ENCODE results near the gene MRPL9. TPM values are rescaled to one million over a fixed set of nuclear protein-coding genes. Genes with fewer than 3 reads are reported as not detected.

Gene MRPL9
- total RNA-seq, 2 experiments from 2014 or later: 139 to 184 TPM

- no peak within 1 kb of the TSS for H3K27ac Mint-ChIP-seq
- ChIA-PET CTCF (interaction anchor here (0.6 to 1.0 kb wide), 4 partner anchors 18 to 192 kb away, joined by 3 to 5 read pairs (median 3); no protein-coding TSS in a partner anchor), POLR2A (interaction anchor here (0.6 kb wide), 1 partner anchor 12 kb away, joined by 3 read pairs; no protein-coding TSS in a partner anchor)
- DNase-seq: peak; percentile 17
- intact Hi-C loops (cut with DNase I, micrococcal nuclease): no loop called here
- H3K27me3 Mint-ChIP-seq: peaks cover 50% of the 10 kb centered on the region
- H3K4me3 Mint-ChIP-seq: no peak within 1 kb of the TSS
- H3K4me1 Mint-ChIP-seq: peaks cover 21% of the 10 kb centered on the region
- H3K36me3 Mint-ChIP-seq (ENCODE audit: low read depth): no peaks in the 10 kb centered on the region
- ATAC-seq: no peak
- H3K9me3 Mint-ChIP-seq (ENCODE audit: low read depth): no peaks in the 10 kb centered on the region
Measured at GRCh38 chr1:151716771-151717631, 46.3 kb downstream of the MRPL9 start, which contains the start of gene CELF3. CELF3 (minus strand) TSS chr1:151716803; CDS start chr1:151716020, 783 bp downstream.

- intact Hi-C loops (cut with DNase I, micrococcal nuclease): no loop called here
- Mint-ChIP-seq H3K36me3 (ENCODE audit: low read depth) (no peaks in the 10 kb centered on the region), H3K27me3 (peaks cover 50% of the 10 kb centered on the region), H3K4me1 (peaks cover 15% of the 10 kb centered on the region), H3K9me3 (ENCODE audit: low read depth) (no peaks in the 10 kb centered on the region), H3K27ac (no peak overlapping the region), H3K4me3 (no peak overlapping the region)
- no peak for ATAC-seq
- CTCF ChIA-PET: interaction anchor here (0.9 to 1.0 kb wide), 2 partner anchors 36 to 123 kb away, joined by 3 to 5 read pairs; no protein-coding TSS in a partner anchor
- DNase-seq: no peak
- POLR2A ChIA-PET: no interaction called here
Measured at GRCh38 chr1:151716405-151716762, 46.9 kb downstream of the MRPL9 start.

- H3K27me3 Mint-ChIP-seq: peaks cover 50% of the 10 kb centered on the region
- ChIA-PET CTCF (interaction anchor here (0.6 to 0.9 kb wide), 2 partner anchors 19 to 36 kb away, joined by 3 read pairs; no protein-coding TSS in a partner anchor), POLR2A (no interaction called here)
- H3K4me1 Mint-ChIP-seq: peaks cover 12% of the 10 kb centered on the region
- H3K9me3 Mint-ChIP-seq (ENCODE audit: low read depth): no peaks in the 10 kb centered on the region
- H3K36me3 Mint-ChIP-seq (ENCODE audit: low read depth): no peaks in the 10 kb centered on the region
- no peak for ATAC-seq
- DNase-seq: peak; percentile 25
- intact Hi-C loops (cut with DNase I, micrococcal nuclease): no loop called here
- H3K27ac Mint-ChIP-seq: no peak overlapping the region
- H3K4me3 Mint-ChIP-seq: no peak overlapping the region
Measured at GRCh38 chr1:151715726-151716404, 47.4 kb downstream of the MRPL9 start.

DNA sequence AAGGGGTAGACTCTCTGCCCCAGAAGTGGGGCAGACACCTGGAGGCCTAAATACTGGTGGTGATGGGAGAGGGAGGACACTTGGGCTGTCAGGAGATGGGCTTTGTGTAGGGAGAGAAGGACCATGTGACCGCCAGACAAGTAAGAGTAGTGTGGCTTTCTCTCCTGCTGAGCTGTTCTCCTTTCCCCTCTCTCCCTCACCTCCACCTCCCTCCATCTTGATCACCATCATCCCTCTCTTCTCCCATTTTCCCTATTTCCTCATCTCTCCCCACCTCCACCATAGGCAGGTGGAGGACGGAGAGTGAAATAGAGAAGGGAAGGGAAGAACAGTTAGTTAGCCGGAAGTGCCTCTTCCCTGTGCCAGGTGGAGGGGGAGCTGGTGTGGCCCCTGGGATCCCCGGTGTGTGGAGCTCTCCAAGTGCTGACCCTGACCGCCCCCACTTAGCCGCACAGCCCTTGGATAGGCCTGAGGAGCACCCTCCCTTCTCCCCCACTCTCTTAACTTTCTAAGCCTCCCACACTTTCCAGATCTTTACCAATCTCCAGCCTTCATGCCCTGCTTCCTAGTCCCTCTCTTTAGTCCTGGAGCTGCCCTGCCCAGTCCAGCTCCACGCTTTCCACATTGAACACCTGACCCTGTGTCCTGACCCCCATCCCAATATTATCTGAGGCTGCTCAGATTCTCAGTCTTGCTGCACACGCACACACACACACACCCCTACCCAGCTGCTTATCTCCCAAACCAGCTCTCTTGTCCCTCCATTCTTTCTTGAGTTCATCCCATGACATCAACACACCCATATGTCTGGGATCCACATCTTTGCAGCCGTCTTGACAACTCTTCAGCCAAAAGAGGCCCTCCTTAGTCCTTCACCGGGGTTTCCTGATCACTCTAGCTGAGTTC is 48.2 kb downstream of the MRPL9 start:
- no peak overlapping the region for H3K27ac Mint-ChIP-seq
- peaks cover 42% of the 10 kb centered on the region for H3K27me3 Mint-ChIP-seq
- POLR2A ChIA-PET: no interaction called here
- H3K36me3 Mint-ChIP-seq (ENCODE audit: low read depth): no peaks in the 10 kb centered on the region
- H3K4me3 Mint-ChIP-seq: no peak overlapping the region
- CTCF ChIA-PET: interaction anchor here (0.6 to 0.9 kb wide), 4 partner anchors 20 to 121 kb away, joined by 3 to 4 read pairs (median 4); no protein-coding TSS in a partner anchor
- DNase-seq (no peak), ATAC-seq (no peak)
- H3K9me3 Mint-ChIP-seq (ENCODE audit: low read depth): no peaks in the 10 kb centered on the region
- intact Hi-C loops (cut with DNase I, micrococcal nuclease): no loop called here
- peaks cover 5% of the 10 kb centered on the region for H3K4me1 Mint-ChIP-seq

GRCh38 chr1:151713874-151714273 is 49.4 kb downstream of the MRPL9 start:
- H3K4me3 Mint-ChIP-seq: no peak overlapping the region
- CTCF ChIA-PET: interaction anchor here (2.6 kb wide), 1 partner anchor 120 kb away, joined by 7 read pairs; no protein-coding TSS in a partner anchor

DNA sequence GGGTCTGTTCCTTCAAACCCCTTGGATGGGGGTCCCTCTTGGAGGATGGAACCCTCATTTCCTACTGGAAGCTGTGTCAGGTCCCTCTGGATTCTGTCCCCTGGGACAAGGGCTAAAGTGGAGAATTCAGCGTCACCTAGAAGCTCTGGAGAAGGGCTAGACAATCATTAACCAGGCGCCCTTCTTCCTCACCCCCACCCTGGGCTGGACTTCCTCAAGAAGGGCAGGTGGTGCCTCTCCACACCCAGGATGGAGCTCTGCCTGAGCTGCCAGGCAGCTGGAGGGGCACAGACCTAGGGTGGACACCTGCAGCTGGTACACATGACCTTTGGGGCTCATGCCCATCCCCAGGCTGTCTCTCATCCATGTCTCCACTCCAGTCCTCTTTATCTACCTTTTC is 50.3 kb downstream of the MRPL9 start:
- H3K36me3 Mint-ChIP-seq (ENCODE audit: low read depth): no peaks in the 10 kb centered on the region
- H3K4me3 Mint-ChIP-seq: no peak overlapping the region
- peaks cover 5% of the 10 kb centered on the region for H3K4me1 Mint-ChIP-seq
- DNase-seq (no peak), ATAC-seq (no peak)
- ChIA-PET CTCF (interaction anchor here (2.6 kb wide), 1 partner anchor 119 kb away, joined by 7 read pairs; no protein-coding TSS in a partner anchor), POLR2A (interaction anchor here (0.6 kb wide), 1 partner anchor 12 kb away, joined by 3 read pairs; no protein-coding TSS in a partner anchor)
- intact Hi-C loops (cut with DNase I, micrococcal nuclease): no loop called here
- peaks cover 27% of the 10 kb centered on the region for H3K27me3 Mint-ChIP-seq
- no peak overlapping the region for H3K27ac Mint-ChIP-seq
- H3K9me3 Mint-ChIP-seq (ENCODE audit: low read depth): no peaks in the 10 kb centered on the region

More at GRCh38 chr1:151713874-151714273, 49.4 kb downstream of the MRPL9 start:
- intact Hi-C loops (cut with DNase I, micrococcal nuclease): no loop called here
- Mint-ChIP-seq H3K4me1 (peaks cover 5% of the 10 kb centered on the region), H3K9me3 (ENCODE audit: low read depth) (no peaks in the 10 kb centered on the region), H3K27ac (no peak overlapping the region), H3K36me3 (ENCODE audit: low read depth) (no peaks in the 10 kb centered on the region), H3K27me3 (peaks cover 34% of the 10 kb centered on the region)
- DNase-seq: no peak
- POLR2A ChIA-PET: no interaction called here
- no peak for ATAC-seq

- POLR2A ChIA-PET: no interaction called here
- ATAC-seq (no peak), DNase-seq (no peak)
- Mint-ChIP-seq H3K36me3 (ENCODE audit: low read depth) (no peaks in the 10 kb centered on the region), H3K4me3 (no peak overlapping the region), H3K27ac (no peak overlapping the region), H3K4me1 (peaks cover 2% of the 10 kb centered on the region), H3K9me3 (ENCODE audit: low read depth) (no peaks in the 10 kb centered on the region), H3K27me3 (peaks cover 18% of the 10 kb centered on the region)
- intact Hi-C loops (cut with DNase I, micrococcal nuclease): no loop called here
- CTCF ChIA-PET: interaction anchor here (2.6 kb wide), 1 partner anchor 118 kb away, joined by 7 read pairs; no protein-coding TSS in a partner anchor
Measured at GRCh38 chr1:151711951-151712350, 51.3 kb downstream of the MRPL9 start.

DNA sequence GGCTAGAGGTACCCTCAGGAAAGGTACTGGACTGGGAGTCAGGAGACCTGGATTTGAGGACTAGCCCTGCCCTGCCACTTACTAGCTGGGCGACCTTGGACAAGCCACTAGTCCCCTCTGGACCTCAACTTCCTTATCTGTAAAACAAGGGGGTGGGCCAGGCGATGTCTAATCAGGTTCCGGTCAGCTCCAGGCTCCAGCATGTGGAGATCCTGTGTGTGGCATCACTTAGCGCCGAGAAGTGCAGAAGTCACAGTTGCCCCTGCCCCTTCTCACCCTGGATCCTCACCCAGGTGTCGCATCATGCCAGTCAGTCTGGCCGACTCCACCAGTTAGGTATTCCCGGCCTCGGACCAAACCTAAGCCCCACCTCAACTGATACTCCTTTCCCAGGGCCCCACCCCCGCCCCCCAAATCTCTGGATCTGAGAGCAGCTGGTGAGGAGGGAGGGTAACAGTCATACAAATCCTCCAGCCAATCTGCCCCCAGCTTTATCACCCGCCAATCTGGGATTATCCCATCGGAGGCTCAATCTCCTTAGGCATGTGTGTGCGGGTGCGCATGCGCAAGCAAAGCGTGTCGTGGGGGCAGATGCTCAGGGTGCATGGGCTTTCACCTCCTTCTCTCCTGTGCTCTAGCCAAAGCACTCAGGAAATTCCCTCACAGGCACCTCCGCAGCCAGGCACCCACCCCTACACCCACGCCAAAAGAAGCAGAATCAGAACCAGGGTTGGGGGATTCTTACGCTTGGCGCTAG is 52.1 kb downstream of the MRPL9 start:
- Mint-ChIP-seq H3K9me3 (ENCODE audit: low read depth) (no peaks in the 10 kb centered on the region), H3K27me3 (peaks cover 16% of the 10 kb centered on the region), H3K27ac (no peak overlapping the region), H3K36me3 (ENCODE audit: low read depth) (no peaks in the 10 kb centered on the region), H3K4me1 (no peaks in the 10 kb centered on the region), H3K4me3 (no peak overlapping the region)
- intact Hi-C loops (cut with DNase I, micrococcal nuclease): no loop called here
- no peak for ATAC-seq
- no peak for DNase-seq
- ChIA-PET CTCF (interaction anchor here (2.6 kb wide), 1 partner anchor 118 kb away, joined by 7 read pairs; no protein-coding TSS in a partner anchor), POLR2A (no interaction called here)

- ATAC-seq: no peak
Measured at GRCh38 chr1:151710187-151710840, 53.0 kb downstream of the MRPL9 start.

More at GRCh38 chr1:151710187-151710840, 53.0 kb downstream of the MRPL9 start:
- no peaks in the 10 kb centered on the region for H3K36me3 Mint-ChIP-seq (ENCODE audit: low read depth)
- peaks cover 10% of the 10 kb centered on the region for H3K27me3 Mint-ChIP-seq
- ChIA-PET POLR2A (no interaction called here), CTCF (no interaction called here)
- intact Hi-C loops (cut with DNase I, micrococcal nuclease): no loop called here
- H3K27ac Mint-ChIP-seq: no peak overlapping the region
- no peaks in the 10 kb centered on the region for H3K4me1 Mint-ChIP-seq
- H3K4me3 Mint-ChIP-seq: no peak overlapping the region
- H3K9me3 Mint-ChIP-seq (ENCODE audit: low read depth): no peaks in the 10 kb centered on the region
- peak; percentile 70 for DNase-seq

All from activated CD4-positive, alpha-beta T cell treated with anti-CD3 and anti-CD28 coated beads for 36 hours (primary cell).